Liver (tissue), 3 donors: ENCODE data around the gene ALK.

ENCODE experiments used
- EGR1 ChIP-seq, 2 donors: IDR thresholded peaks; 2 replicates each; pipeline ENCODE4 v1.6.1; 2016 to 2018; ENCODE audit warnings: antibody characterized with exemption in 2 of 2, low read depth in 2 of 2
- HNF4G ChIP-seq: IDR thresholded peaks from 2 replicates; pipeline ENCODE4 v1.6.1; 2016; ENCODE audit warnings: antibody characterized with exemption
- NR2F2 ChIP-seq: IDR thresholded peaks from 2 replicates; pipeline ENCODE4 v1.6.1; 2016; ENCODE audit warnings: antibody characterized with exemption
- RAD21 ChIP-seq, 2 donors: IDR thresholded peaks; 2 replicates each; pipeline ENCODE4 v1.6.1; 2016; ENCODE audit warnings: antibody characterized with exemption in 2 of 2, mild to moderate bottlenecking in 2 of 2
- RXRA ChIP-seq, 2 donors: IDR thresholded peaks; 2 replicates each; pipeline ENCODE4 v1.6.1; 2017 to 2018; ENCODE audit warnings: antibody characterized with exemption in 2 of 2, mild to moderate bottlenecking in 1 of 2
- SP1 ChIP-seq: IDR thresholded peaks from 2 replicates; pipeline ENCODE4 v1.6.1; 2018; ENCODE audit warnings: antibody characterized with exemption, mild to moderate bottlenecking
- TAF1 ChIP-seq: conservative IDR thresholded peaks from 2 replicates; pipeline ENCODE4 v1.6.1; 2016; ENCODE audit warnings: antibody characterized with exemption, mild to moderate bottlenecking
- YY1 ChIP-seq: IDR thresholded peaks from 2 replicates; pipeline ENCODE4 v1.6.1; 2016; ENCODE audit warnings: antibody characterized with exemption, mild to moderate bottlenecking
- TF ChIP-seq, protein P1 (sequence below): IDR thresholded peaks from 2 replicates; pipeline ENCODE4 v1.6.1; 2016; ENCODE audit warnings: antibody characterized with exemption
- TF ChIP-seq, protein P2 (sequence below): fragments of 150-350 bp; IDR thresholded peaks from 2 replicates; pipeline ENCODE4 v1.5.1; 2017; ENCODE audit warnings: improper control_type of control experiment, low read depth, low read length; ENCODE audit not compliant: missing input control
- TF ChIP-seq, protein P3 (sequence below): IDR thresholded peaks from 2 replicates; pipeline ENCODE4 v1.6.1; 2016; ENCODE audit warnings: antibody characterized with exemption
- TF ChIP-seq, protein P4 (sequence below): IDR thresholded peaks from 2 replicates; pipeline ENCODE4 v1.6.1; 2016; ENCODE audit warnings: antibody characterized with exemption, mild to moderate bottlenecking
- donor health status: healthy.
- donor health status: healthy.

DNA sequence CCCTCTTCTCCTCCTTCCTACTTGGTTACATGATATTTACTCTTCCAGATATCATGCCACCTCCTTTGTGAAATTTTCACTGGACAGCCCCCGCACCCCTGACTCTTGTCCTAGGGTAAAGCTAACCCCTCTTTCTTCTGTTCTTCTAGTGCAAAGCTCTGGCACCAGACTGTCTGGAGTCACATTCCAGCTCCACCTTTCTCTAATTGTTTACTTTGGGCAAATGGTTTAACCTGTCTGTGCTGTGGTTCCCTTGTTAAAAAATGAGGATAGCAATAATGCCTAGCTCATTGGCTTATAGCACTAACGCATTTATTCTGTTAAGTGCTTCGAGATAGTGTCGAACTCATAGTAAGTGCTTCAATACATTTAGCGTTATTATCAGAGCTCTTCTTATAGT, 306.2 kb downstream of the ALK start:
- TF ChIP-seq, protein P1, sequence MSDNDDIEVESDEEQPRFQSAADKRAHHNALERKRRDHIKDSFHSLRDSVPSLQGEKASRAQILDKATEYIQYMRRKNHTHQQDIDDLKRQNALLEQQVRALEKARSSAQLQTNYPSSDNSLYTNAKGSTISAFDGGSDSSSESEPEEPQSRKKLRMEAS: no peak
- TF ChIP-seq, protein P2, sequence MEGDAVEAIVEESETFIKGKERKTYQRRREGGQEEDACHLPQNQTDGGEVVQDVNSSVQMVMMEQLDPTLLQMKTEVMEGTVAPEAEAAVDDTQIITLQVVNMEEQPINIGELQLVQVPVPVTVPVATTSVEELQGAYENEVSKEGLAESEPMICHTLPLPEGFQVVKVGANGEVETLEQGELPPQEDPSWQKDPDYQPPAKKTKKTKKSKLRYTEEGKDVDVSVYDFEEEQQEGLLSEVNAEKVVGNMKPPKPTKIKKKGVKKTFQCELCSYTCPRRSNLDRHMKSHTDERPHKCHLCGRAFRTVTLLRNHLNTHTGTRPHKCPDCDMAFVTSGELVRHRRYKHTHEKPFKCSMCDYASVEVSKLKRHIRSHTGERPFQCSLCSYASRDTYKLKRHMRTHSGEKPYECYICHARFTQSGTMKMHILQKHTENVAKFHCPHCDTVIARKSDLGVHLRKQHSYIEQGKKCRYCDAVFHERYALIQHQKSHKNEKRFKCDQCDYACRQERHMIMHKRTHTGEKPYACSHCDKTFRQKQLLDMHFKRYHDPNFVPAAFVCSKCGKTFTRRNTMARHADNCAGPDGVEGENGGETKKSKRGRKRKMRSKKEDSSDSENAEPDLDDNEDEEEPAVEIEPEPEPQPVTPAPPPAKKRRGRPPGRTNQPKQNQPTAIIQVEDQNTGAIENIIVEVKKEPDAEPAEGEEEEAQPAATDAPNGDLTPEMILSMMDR: no peak
- TF ChIP-seq, protein P3, sequence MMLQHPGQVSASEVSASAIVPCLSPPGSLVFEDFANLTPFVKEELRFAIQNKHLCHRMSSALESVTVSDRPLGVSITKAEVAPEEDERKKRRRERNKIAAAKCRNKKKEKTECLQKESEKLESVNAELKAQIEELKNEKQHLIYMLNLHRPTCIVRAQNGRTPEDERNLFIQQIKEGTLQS: no peak
- no peak for TF ChIP-seq RAD21 (IDR thresholded peaks at IDR 0.05)
- TF ChIP-seq EGR1 (IDR thresholded peaks at IDR 0.05; ENCODE audit: low read depth in 2 of 2): no peak
- no peak for TF ChIP-seq SP1
- TF ChIP-seq NR2F2: no peak
- TF ChIP-seq, protein P4, sequence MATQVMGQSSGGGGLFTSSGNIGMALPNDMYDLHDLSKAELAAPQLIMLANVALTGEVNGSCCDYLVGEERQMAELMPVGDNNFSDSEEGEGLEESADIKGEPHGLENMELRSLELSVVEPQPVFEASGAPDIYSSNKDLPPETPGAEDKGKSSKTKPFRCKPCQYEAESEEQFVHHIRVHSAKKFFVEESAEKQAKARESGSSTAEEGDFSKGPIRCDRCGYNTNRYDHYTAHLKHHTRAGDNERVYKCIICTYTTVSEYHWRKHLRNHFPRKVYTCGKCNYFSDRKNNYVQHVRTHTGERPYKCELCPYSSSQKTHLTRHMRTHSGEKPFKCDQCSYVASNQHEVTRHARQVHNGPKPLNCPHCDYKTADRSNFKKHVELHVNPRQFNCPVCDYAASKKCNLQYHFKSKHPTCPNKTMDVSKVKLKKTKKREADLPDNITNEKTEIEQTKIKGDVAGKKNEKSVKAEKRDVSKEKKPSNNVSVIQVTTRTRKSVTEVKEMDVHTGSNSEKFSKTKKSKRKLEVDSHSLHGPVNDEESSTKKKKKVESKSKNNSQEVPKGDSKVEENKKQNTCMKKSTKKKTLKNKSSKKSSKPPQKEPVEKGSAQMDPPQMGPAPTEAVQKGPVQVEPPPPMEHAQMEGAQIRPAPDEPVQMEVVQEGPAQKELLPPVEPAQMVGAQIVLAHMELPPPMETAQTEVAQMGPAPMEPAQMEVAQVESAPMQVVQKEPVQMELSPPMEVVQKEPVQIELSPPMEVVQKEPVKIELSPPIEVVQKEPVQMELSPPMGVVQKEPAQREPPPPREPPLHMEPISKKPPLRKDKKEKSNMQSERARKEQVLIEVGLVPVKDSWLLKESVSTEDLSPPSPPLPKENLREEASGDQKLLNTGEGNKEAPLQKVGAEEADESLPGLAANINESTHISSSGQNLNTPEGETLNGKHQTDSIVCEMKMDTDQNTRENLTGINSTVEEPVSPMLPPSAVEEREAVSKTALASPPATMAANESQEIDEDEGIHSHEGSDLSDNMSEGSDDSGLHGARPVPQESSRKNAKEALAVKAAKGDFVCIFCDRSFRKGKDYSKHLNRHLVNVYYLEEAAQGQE: no peak
- TF ChIP-seq RXRA (IDR thresholded peaks at IDR 0.05): no peak
- TF ChIP-seq YY1: no peak
- no peak for TF ChIP-seq HNF4G
- TF ChIP-seq TAF1: no peak
